SH-SY5Y (cell line): ENCODE data around the gene TRMT11.

Experiments used
- GATA2 ChIP-seq: IDR thresholded peaks from 2 replicates; pipeline ENCODE4 v1.6.1; 2011; ENCODE audit warnings: mild to moderate bottlenecking, low read depth, low read length
- GATA3 ChIP-seq: IDR thresholded peaks from 2 replicates; pipeline ENCODE4 v1.6.1; 2011; ENCODE audit warnings: low read depth, mild to moderate bottlenecking, low read length, moderate library complexity

Gene TRMT11

GRCh38 chr6:126064748-126065401 lies 78.5 kb downstream of the TRMT11 start:
- TF ChIP-seq GATA2 (peak; percentile 77), GATA3 (peak; percentile 60)

GRCh38 chr6:126066053-126067048 lies 80.0 kb downstream of the TRMT11 start:
- TF ChIP-seq GATA3 = no peak
- no peak for TF ChIP-seq GATA2

- TF ChIP-seq GATA2 = no peak
- TF ChIP-seq GATA3 = no peak
Measured at GRCh38 chr6:126067073-126067472, 80.7 kb downstream of the TRMT11 start.

- no peak for TF ChIP-seq GATA3
- no peak for TF ChIP-seq GATA2
Measured at GRCh38 chr6:126069449-126069848, 83.1 kb downstream of the TRMT11 start.

GRCh38 chr6:126071000-126071647 lies 84.8 kb downstream of the TRMT11 start:
- TF ChIP-seq GATA3 (0 out of 2 replicates have a peak, but pooled peaks have one; percentile 18), GATA2 (peak; percentile 5; the same call in 1 of the 2 replicates)

GRCh38 chr6:126072172-126072571 lies 85.8 kb downstream of the TRMT11 start:
- no peak for TF ChIP-seq GATA2
- no peak for TF ChIP-seq GATA3

- TF ChIP-seq GATA3 = no peak
- TF ChIP-seq GATA2 = no peak
Measured at GRCh38 chr6:126072834-126073233, 86.5 kb downstream of the TRMT11 start.

- TF ChIP-seq GATA3 (no peak), GATA2 (no peak)
Measured at GRCh38 chr6:126075335-126076071, 89.2 kb downstream of the TRMT11 start.

- TF ChIP-seq GATA3 = no peak
- no peak for TF ChIP-seq GATA2
Measured at GRCh38 chr6:126076992-126077664, 90.8 kb downstream of the TRMT11 start.

- TF ChIP-seq GATA3 (peak; percentile 64), GATA2 (peak; percentile 76)
Measured at GRCh38 chr6:126077810-126078776, 91.8 kb downstream of the TRMT11 start.

- TF ChIP-seq GATA3 (no peak), GATA2 (no peak)
Measured at GRCh38 chr6:126083875-126084274, 97.5 kb downstream of the TRMT11 start.

- TF ChIP-seq GATA3 (no peak), GATA2 (no peak)
Measured at GRCh38 chr6:126086560-126086959, 100.2 kb downstream of the TRMT11 start.
